Measurements from ENCODE around the gene VPS9D1. TPM values are rescaled to one million over a fixed set of nuclear protein-coding genes. Genes with fewer than 3 reads are reported as not detected.

The VPS9D1 gene
- total and polyA plus RNA-seq, 10 of the 15 experiments (the other 5 are each of a cell fraction or from before 2014, with no cell fraction given), result 0.65 to 4.2 (median 1.1) TPM

GRCh38 chr16:89736554-89736953 lies 15.9 kb upstream of the VPS9D1 start (continued):
- TF ChIP-seq, protein P1, sequence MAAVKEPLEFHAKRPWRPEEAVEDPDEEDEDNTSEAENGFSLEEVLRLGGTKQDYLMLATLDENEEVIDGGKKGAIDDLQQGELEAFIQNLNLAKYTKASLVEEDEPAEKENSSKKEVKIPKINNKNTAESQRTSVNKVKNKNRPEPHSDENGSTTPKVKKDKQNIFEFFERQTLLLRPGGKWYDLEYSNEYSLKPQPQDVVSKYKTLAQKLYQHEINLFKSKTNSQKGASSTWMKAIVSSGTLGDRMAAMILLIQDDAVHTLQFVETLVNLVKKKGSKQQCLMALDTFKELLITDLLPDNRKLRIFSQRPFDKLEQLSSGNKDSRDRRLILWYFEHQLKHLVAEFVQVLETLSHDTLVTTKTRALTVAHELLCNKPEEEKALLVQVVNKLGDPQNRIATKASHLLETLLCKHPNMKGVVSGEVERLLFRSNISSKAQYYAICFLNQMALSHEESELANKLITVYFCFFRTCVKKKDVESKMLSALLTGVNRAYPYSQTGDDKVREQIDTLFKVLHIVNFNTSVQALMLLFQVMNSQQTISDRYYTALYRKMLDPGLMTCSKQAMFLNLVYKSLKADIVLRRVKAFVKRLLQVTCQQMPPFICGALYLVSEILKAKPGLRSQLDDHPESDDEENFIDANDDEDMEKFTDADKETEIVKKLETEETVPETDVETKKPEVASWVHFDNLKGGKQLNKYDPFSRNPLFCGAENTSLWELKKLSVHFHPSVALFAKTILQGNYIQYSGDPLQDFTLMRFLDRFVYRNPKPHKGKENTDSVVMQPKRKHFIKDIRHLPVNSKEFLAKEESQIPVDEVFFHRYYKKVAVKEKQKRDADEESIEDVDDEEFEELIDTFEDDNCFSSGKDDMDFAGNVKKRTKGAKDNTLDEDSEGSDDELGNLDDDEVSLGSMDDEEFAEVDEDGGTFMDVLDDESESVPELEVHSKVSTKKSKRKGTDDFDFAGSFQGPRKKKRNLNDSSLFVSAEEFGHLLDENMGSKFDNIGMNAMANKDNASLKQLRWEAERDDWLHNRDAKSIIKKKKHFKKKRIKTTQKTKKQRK (IDR thresholded peaks at IDR 0.05; ENCODE audit: low read depth, low read length), result no peak
- no peak for TF ChIP-seq ZSCAN29 (IDR thresholded peaks at IDR 0.05)
- no peak for TF ChIP-seq JUNB (IDR thresholded peaks at IDR 0.05)

DNA sequence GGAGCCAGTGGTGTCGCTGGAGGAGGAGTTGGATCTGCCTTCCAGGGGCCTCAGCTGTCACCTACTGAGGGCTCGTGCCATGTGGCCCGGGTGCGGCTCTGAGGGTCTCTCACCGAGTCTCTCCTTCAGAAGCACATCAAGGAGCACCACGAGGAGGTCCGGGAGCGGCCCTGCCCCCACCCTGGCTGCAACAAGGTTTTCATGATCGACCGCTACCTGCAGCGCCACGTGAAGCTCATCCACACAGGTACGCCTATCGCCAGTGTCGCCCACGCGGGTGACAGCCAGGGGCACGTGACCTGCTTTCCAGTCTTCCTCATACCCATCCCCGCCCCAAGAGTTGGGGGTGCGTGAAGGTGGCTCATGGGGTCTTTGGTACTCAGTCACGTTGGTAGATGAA lies 13.1 kb upstream of the VPS9D1 start:
- DNase-seq (ENCODE audit: low read depth, low spot score) (no peak), ATAC-seq (no peak), FAIRE-seq (no peak)
- Histone ChIP-seq H3K27ac (ENCODE audit: control insufficient read depth, insufficient read depth) (no peak overlapping the region), H3K79me2 (ENCODE audit: control insufficient read depth, insufficient read depth, low read length) (no peaks in the 10 kb centered on the region), H3K4me3 (no peak overlapping the region), H3K36me3 (ENCODE audit: control insufficient read depth in 2 of 2, insufficient read depth in 2 of 2, low read length in 1 of 2) (peaks cover 32% of the 10 kb centered on the region in 2 experiments), H3K4me2 (ENCODE audit: control insufficient read depth, insufficient read depth) (no peak overlapping the region), H3K9ac (ENCODE audit: control insufficient read depth, insufficient read depth, low read length) (no peak overlapping the region), H4K20me1 (ENCODE audit: control insufficient read depth, insufficient read depth) (no peaks in the 10 kb centered on the region), H3K9me3 (replicated peaks; ENCODE audit: control insufficient read depth, insufficient read depth, low read length) (no peaks in the 10 kb centered on the region; the same call in 2 of the 3 replicates), H3K4me1 (ENCODE audit: control insufficient read depth, insufficient read depth, low read length) (peaks cover 3% of the 10 kb centered on the region; the same call in 1 of the 2 replicates), H2AFZ (ENCODE audit: control insufficient read depth, low read depth, low read length) (no peak overlapping the region), H3K27me3 (replicated peaks in 1 of 2; ENCODE audit: control insufficient read depth in 2 of 2, insufficient read depth in 2 of 2, low read length in 1 of 2) (no peaks in the 10 kb centered on the region)
- intact Hi-C loops (cut with micrococcal nuclease; ENCODE audit: unreplicated experiment) (no loop called here), in situ Hi-C loops (cut with MboI) (no loop called here)
- ChIA-PET CTCF (no interaction called here), POLR2A (no interaction called here), RAD21 (ENCODE audit: unreplicated experiment) (no interaction called here), SMC1A (ENCODE audit: uncharacterized antibody, unreplicated experiment) (no interaction called here)
- TF ChIP-seq, protein P2, sequence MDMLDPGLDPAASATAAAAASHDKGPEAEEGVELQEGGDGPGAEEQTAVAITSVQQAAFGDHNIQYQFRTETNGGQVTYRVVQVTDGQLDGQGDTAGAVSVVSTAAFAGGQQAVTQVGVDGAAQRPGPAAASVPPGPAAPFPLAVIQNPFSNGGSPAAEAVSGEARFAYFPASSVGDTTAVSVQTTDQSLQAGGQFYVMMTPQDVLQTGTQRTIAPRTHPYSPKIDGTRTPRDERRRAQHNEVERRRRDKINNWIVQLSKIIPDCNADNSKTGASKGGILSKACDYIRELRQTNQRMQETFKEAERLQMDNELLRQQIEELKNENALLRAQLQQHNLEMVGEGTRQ (IDR thresholded peaks at IDR 0.05; ENCODE audit: borderline replicate concordance, low read depth, low read length), result no peak
- TF ChIP-seq KAT2A (conservative IDR thresholded peaks at IDR 0.05; ENCODE audit: control insufficient read depth, low read depth, low read length) (no peak), POLR2A (IDR thresholded peaks at IDR 0.05; ENCODE audit: low read depth, low read length) (peak; percentile 47)
- BruUV-seq (replicated peaks), result no TSS peak
- WGBS (ENCODE audit: insufficient coverage, insufficient replicate concordance, low lambda C conversion rate, missing lambda C conversion rate), result 93% methylated on average over 21 of the region's 21 CpGs

All from GM12878 (cell line).